Endothelial cell of hepatic sinusoid (primary cell): ENCODE results near the gene MT1B.
"Not testable (repeated sequence)": the region's sequence is repeated elsewhere in the genome, so short reads cannot be mapped to it uniquely, and the experiment has no call there.

Source experiments
- in situ Hi-C: cut with HindIII; loops from 2 replicates; pipeline ENCODE4 v1.10.0; 2017; ENCODE audit warnings: low sequenced_read_pairs

MT1B gene

DNA sequence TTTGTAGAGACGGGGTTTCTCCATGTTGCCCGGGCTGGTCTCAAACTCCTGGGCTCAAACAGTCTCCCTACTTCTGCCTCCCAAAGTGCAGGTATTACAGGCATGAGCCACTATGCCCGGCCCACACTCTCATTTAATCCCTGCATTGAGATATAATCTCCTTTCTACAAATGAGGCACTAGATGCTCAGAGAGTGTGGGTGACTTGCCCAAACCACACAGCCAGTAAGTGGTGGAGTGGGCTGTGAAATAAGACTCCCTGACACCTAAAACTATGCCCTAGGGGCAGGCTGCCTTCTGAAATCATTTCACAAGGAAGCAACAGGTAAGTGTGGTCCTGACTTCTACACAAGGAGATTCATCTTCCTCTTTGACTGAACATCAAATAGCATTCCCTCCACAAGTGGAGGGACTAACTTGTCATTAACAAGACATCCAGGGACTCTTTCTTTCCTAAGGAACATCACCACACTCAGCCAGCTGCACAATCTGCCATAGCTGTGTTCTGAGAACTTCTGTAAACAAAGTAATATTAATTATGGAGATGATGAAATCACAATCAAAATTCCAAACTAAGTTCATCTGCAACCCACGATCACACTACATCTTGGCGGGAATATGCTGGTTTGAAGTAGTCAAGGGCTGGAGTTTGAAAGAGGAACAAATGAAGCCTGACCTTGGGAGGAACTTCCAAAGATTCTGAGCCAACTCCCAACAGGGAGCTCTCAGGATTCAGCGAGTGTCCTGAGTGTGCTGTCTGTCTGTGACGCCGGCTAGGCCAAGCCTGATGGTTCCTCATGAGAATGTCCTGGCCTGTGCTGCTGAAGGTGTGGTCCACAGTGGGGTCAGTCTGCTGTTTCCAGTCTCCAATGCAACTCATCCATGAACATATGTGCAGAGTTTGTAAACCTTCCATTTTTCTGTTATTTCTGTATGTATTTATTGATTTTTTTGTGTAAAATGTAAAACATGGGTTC lies 13.9 kb downstream of the MT1B start:
- in situ Hi-C loops: loop anchor here (5.0 kb wide), 1 partner anchor 52 kb away; no protein-coding TSS in a partner anchor

GRCh38 chr16:56667581-56668571 lies 16.2 kb downstream of the MT1B start, which contains the start of gene MT1G:
MT1G (minus strand) TSS chr16:56668065; CDS start chr16:56667993, 72 bp downstream.
- in situ Hi-C loops: loop anchor here (5.0 kb wide), 1 partner anchor 49 kb away; no protein-coding TSS in a partner anchor

DNA sequence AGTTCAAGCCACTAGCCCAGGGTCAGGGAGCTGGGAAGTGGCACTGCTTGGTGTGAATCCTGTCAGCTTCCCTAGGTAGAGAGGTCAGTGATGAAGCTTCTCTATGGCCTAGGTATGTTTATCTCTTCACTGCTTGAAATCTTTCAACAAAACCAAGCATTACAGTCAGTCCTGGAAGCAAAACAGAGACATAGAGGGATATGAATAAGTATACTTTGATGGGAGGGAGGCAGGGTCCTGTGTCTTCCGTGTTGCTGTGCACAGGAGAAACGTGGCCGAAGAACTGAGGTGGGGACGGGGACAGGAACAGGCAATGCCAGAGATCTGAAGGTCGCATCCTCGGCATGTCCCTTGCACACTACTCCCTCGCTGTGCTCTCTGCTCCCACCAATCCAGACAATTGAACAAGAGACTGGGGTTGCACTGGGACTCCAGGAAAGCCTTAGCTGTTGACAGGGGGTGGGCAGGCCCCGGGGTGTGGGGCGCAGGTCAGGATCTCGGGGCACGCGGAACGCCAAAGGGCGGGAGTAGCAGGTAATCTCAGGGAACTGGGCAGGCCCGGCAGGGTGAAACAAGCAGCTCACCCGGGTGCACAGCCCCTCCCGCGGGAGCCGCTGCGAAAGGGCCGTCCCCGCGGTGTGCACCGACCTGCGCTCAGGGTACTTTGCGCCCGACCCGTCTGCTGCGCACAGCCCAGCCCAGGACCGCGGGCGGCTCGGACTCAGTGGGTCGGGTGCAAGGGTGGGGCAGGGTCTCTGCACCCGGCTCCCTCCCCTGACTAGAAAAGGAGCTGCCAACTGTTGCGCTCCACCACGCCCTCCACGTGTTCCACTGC lies 17.5 kb downstream of the MT1B start, which contains the start of gene MT1H:
TSS of gene MT1H (plus strand) at position 810 of the 835 bp plus-strand sequence. CDS start 71 bp downstream, outside the sequence.
- in situ Hi-C loops: loop anchor here (5.0 kb wide), 1 partner anchor 48 kb away; no protein-coding TSS in a partner anchor

GRCh38 chr16:56669840-56670619 lies 18.3 kb downstream of the MT1B start:
- in situ Hi-C loops: loop anchor here (5.0 kb wide), 1 partner anchor 47 kb away; no protein-coding TSS in a partner anchor

DNA sequence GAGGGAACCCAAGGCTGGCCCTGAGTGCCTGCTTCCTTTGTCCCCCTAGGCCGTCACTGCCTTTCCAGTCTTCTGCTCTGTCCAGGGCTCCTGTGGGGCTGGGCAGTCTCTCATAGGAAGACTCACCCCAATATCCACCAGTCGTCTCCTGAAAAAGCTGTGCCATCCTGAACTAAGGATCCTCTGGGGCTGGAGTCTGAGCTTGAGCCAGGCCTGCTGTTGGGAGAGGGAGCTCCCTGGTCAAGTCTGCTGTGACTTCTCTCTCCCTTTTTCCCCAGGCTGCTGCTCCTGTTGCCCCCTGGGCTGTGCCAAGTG lies 18.9 kb downstream of the MT1B start:
- in situ Hi-C loops: no loop called here

- in situ Hi-C loops: not testable (repeated sequence)
Observed at GRCh38 chr16:56671691-56672090, 20.0 kb downstream of the MT1B start.

- in situ Hi-C loops: not testable (repeated sequence)
Observed at GRCh38 chr16:56672171-56672570, 20.5 kb downstream of the MT1B start.

DNA sequence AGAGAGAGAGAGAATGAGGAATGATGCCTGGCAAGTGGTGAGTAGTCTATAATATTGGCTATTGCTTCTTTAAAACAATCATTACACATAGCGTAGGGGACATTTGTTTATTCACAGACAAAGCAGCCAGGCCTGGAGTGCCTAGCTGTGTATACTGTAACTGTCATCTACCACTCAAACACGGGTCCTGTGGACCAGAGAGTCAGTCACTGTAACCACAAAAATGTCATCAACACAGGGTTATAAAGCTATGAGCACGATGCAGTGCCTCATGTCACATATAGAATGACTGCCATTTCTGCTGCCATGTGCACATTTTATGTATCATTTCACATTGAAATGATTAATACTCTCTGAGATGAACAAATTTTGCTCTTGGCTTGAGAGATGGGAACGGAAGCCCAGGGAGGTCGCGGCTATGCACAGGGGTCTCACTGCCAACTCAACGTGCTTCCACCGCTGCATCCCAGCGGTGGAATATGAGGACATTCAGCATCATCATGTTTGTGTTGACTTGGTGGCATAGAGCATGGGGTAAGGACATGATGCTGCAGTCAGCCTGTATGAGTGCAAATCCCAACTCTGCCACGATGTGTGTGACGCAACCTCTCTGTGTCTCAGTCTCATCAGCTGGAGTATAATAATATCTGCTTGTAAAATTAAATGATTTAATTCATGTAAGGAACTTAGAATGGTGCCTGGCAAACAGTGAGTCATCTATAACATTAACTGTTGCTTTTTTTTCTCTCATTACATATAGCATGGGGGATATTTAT lies 21.3 kb downstream of the MT1B start:
- in situ Hi-C loops: no loop called here

- in situ Hi-C loops: no loop called here
Observed at GRCh38 chr16:56673921-56674320, 22.2 kb downstream of the MT1B start.

- in situ Hi-C loops: not testable (repeated sequence)
Observed at GRCh38 chr16:56674570-56674969, 22.9 kb downstream of the MT1B start.

DNA sequence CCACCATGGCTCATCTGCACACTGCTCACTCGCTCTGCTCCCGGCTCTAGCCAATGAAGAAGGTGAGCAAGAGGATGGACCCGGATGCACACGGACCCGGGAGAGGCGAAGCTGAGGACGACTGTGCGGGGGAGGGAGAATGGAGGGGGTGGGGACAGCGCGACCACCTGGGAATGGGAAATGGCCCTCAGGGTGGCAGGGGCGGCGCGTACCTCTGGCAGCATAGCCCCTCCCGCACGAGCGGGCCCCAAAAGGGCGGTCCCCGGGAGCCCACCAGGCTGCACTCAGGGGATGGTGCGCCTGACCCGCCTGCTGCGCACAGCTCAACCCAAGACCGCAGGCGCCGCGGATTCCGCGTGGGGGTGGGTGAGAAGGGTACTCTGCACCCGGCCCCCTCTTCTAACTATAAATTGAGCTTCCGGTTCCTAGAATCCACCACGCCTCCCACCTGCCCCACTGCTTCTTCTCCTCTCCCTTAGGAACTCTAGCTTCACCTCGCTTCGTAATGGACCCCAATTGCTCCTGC lies 24.1 kb downstream of the MT1B start:
- in situ Hi-C loops: no loop called here

GRCh38 chr16:56677474-56677873 lies 25.8 kb downstream of the MT1B start:
- in situ Hi-C loops: no loop called here

GRCh38 chr16:56679078-56679730 lies 27.5 kb downstream of the MT1B start:
- in situ Hi-C loops: no loop called here

DNA sequence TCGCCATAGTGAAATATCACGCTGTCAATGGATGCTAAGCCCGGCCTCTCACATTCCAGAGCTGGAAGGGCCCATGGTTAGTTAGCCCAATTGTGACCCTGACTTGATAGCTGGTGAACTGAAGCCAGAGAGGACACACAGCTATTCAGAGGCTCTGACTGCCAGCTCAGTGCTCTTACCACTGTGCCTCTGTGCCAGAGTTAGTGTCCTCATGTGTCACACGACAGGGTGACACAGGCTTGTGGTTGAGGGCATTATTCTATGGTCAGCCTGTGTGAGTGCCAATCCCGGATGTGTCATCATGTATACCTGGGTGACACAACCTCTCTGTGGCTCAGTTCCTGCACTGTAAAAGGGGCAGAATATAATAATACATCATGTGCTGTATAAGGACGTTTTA lies 28.1 kb downstream of the MT1B start:
- in situ Hi-C loops: no loop called here

GRCh38 chr16:56681939-56682702 lies 30.4 kb downstream of the MT1B start, which contains the start of gene MT1X:
MT1X (plus strand) TSS chr16:56682470; CDS start chr16:56682541, 71 bp downstream.
- in situ Hi-C loops: no loop called here

GRCh38 chr16:56682703-56683397 lies 31.2 kb downstream of the MT1B start:
- in situ Hi-C loops: no loop called here
